K562 (cell line): ENCODE measurements around the gene PPP1R37. TPM values are rescaled to one million over a fixed set of nuclear protein-coding genes. Genes with fewer than 3 reads are reported as not detected.

Experiments used
- ATF7 ChIP-seq: fragments of 450-650 bp; IDR thresholded peaks from 2 replicates; pipeline ENCODE4 v1.7.1; 2014; ENCODE audit warnings: mild to moderate bottlenecking, moderate library complexity
- FOSL1 ChIP-seq: fragments of 200-800 bp; sonication (Bioruptor generic); conservative IDR thresholded peaks from 2 replicates; pipeline ENCODE4 v1.6.1; 2016; ENCODE audit warnings: missing genetic modification characterization, missing compliant biosample characterization
- JUND ChIP-seq, 2 experiments: IDR thresholded peaks; 2 replicates in 1 of 2; 3 replicates in 1 of 2; pipeline ENCODE4 v1.6.1; 2011; ENCODE audit warnings: borderline replicate concordance in 2 of 2, low read depth in 2 of 2, low read length in 2 of 2, improper control_type of control experiment in 1 of 2, missing biosample characterization in 1 of 2, missing genetic modification characterization in 1 of 2, missing genetic modification reagents in 1 of 2
- KLF16 ChIP-seq: IDR thresholded peaks from 2 replicates; pipeline ENCODE4 v1.6.1; 2016; ENCODE audit warnings: antibody characterized with exemption
- NBN ChIP-seq: fragments of 450-650 bp; IDR thresholded peaks from 2 replicates; pipeline ENCODE4 v1.6.1; 2016; ENCODE audit warnings: low read depth, mild to moderate bottlenecking
- NR2C1 ChIP-seq, 2 experiments: fragments of 450-650 bp; IDR thresholded peaks; 2 replicates each; pipeline ENCODE4 v1.6.1; 2017; ENCODE audit warnings: mild to moderate bottlenecking in 2 of 2, antibody characterized with exemption in 1 of 2, inconsistent platforms in 1 of 2, missing compliant biosample characterization in 1 of 2, missing genetic modification characterization in 1 of 2
- OTX1 ChIP-seq: fragments of 450-650 bp; formaldehyde crosslinking; IDR thresholded peaks from 2 replicates; pipeline ENCODE4 v1.4.0; 2022; ENCODE audit warnings: mild to moderate bottlenecking
- RBM22 ChIP-seq: fragments of 200-400 bp; formaldehyde crosslinking; IDR thresholded peaks from 2 replicates; pipeline ENCODE4 v1.6.1; 2018; ENCODE audit warnings: low read length, low read depth; ENCODE audit not compliant: poor library complexity, severe bottlenecking
- RCOR1 ChIP-seq, 2 experiments: IDR thresholded peaks; 2 replicates each; pipeline ENCODE4 v1.6.1; 2012; ENCODE audit warnings: low read depth in 2 of 2, low read length in 2 of 2, borderline replicate concordance in 1 of 2, improper control_type of control experiment in 1 of 2
- TCF3 ChIP-seq: sonication (generic); formaldehyde crosslinking; IDR thresholded peaks from 2 replicates; pipeline ENCODE4 v1.4.0; 2020; ENCODE audit warnings: mild to moderate bottlenecking, missing genetic modification reagents
- ZBTB11 ChIP-seq, 3 experiments: fragments of 200-800 bp in 1 of 3; fragments of 250-450 bp in 1 of 3; fragments of 450-650 bp in 1 of 3; sonication (Bioruptor Pico) in 1 of 3; sonication (Bioruptor generic) in 1 of 3; formaldehyde crosslinking in 1 of 3; IDR thresholded peaks; 2 replicates each; pipeline versions ENCODE4 v1.6.1 to v1.8.0; 2016 to 2022; ENCODE audit warnings: mild to moderate bottlenecking in 2 of 3, missing genetic modification characterization in 2 of 3, missing compliant biosample characterization in 1 of 3, moderate library complexity in 1 of 3
- ZNF253 ChIP-seq: fragments of 250-450 bp; sonication (Bioruptor Pico); conservative IDR thresholded peaks from 2 replicates; pipeline ENCODE4 v1.6.1; 2021; ENCODE audit warnings: mild to moderate bottlenecking
- ZNF408 ChIP-seq: fragments of 250-450 bp; sonication (Bioruptor Pico); IDR thresholded peaks from 2 replicates; pipeline ENCODE4 v1.4.0; 2020; ENCODE audit warnings: low read depth, mild to moderate bottlenecking, moderate library complexity
- polyA plus RNA-seq, 8 experiments: library from polyadenylated mRNA; depleted of rRNA in 4 of 8; stranded (reverse) in 5 of 8; unstranded in 3 of 8; fragments of >200 nt; fragmentation: Nextera tagmentation in 2 of 8; fragmentation: Illumina TruSeq in 1 of 8; extraction: Ambion mirVana in 2 of 8; extraction: Trizol in 1 of 8; gene quantifications; 2 replicates each; pipeline versions ENCODE4 v1.2.1 to v1.2.3, GENCODE V29; 2011 to 2014; ENCODE audit warnings: inconsistent platforms in 1 of 8, missing spikeins in 1 of 8
- total RNA-seq, 7 experiments: library from RNA; depleted of rRNA in 6 of 7; stranded (reverse); fragments of >200 nt in 6 of 7; fragmentation: Illumina TruSeq in 2 of 7; extraction: Trizol in 2 of 7; gene quantifications; 2 replicates each; pipeline versions ENCODE4 v1.2.1 to v1.2.3, GENCODE V29; 2011 to 2021; ENCODE audit warnings: low replicate concordance in 1 of 7
- TF ChIP-seq, protein P1 (sequence below), 2 experiments: fragments of 450-650 bp; conservative IDR thresholded peaks; 2 replicates each; pipeline ENCODE4 v1.6.1; 2017; ENCODE audit warnings: mild to moderate bottlenecking in 2 of 2, moderate library complexity in 2 of 2
- TF ChIP-seq, protein P2 (sequence below): sonication (generic); formaldehyde crosslinking; IDR thresholded peaks from 2 replicates; pipeline ENCODE4 v1.8.0; 2022; ENCODE audit warnings: missing genetic modification reagents, mild to moderate bottlenecking, moderate library complexity, borderline replicate concordance

PPP1R37 gene
- total and polyA plus RNA-seq, 9 of the 15 experiments (the other 6 are each of a cell fraction or from before 2014, with no cell fraction given) = 0.04 to 20.3 (median 7.3) TPM

- TF ChIP-seq, protein P1, sequence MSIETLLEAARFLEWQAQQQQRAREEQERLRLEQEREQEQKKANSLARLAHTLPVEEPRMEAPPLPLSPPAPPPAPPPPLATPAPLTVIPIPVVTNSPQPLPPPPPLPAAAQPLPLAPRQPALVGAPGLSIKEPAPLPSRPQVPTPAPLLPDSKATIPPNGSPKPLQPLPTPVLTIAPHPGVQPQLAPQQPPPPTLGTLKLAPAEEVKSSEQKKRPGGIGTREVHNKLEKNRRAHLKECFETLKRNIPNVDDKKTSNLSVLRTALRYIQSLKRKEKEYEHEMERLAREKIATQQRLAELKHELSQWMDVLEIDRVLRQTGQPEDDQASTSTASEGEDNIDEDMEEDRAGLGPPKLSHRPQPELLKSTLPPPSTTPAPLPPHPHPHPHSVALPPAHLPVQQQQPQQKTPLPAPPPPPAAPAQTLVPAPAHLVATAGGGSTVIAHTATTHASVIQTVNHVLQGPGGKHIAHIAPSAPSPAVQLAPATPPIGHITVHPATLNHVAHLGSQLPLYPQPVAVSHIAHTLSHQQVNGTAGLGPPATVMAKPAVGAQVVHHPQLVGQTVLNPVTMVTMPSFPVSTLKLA (conservative IDR thresholded peaks at IDR 0.05) = peak in 1 of 2 experiments; percentile 95; a peak in 2 of 4 replicates
- peak; percentile 41; the same call in 1 of the 2 replicates for TF ChIP-seq ATF7
- no peak for TF ChIP-seq RBM22
- peak; percentile 93 for TF ChIP-seq JUND (IDR thresholded peaks at IDR 0.05; ENCODE audit: borderline replicate concordance, low read depth, low read length)
- peak; percentile 84; the same call in 1 of the 3 replicates for TF ChIP-seq JUND (tag; IDR thresholded peaks at IDR 0.05; ENCODE audit: borderline replicate concordance, low read depth, low read length)
- TF ChIP-seq FOSL1 (tag) = peak; percentile 94
- no peak; the same call in 1 of the 2 replicates for TF ChIP-seq TCF3
- no peak for TF ChIP-seq ZNF408 (CRISPR knock-in tag)
- no peak for TF ChIP-seq ZNF253 (CRISPR knock-in tag)
- TF ChIP-seq NBN = peak; percentile 45; the same call in 1 of the 2 replicates
- TF ChIP-seq ZBTB11 (CRISPR knock-in tag; IDR thresholded peaks at IDR 0.05) = no peak
- no peak for TF ChIP-seq OTX1 (CRISPR knock-in tag)
- TF ChIP-seq NR2C1 (IDR thresholded peaks at IDR 0.05) = no peak; the same call in 1 of the 2 replicates
- peak; percentile 81 for TF ChIP-seq NR2C1 (tag; IDR thresholded peaks at IDR 0.05)
- peak; percentile 61 to 98; a peak in 3 of 4 replicates for TF ChIP-seq RCOR1 (IDR thresholded peaks at IDR 0.05; ENCODE audit: borderline replicate concordance in 1 of 2, low read depth in 2 of 2, low read length in 2 of 2)
- TF ChIP-seq, protein P2, sequence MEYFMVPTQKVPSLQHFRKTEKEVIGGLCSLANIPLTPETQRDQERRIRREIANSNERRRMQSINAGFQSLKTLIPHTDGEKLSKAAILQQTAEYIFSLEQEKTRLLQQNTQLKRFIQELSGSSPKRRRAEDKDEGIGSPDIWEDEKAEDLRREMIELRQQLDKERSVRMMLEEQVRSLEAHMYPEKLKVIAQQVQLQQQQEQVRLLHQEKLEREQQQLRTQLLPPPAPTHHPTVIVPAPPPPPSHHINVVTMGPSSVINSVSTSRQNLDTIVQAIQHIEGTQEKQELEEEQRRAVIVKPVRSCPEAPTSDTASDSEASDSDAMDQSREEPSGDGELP (CRISPR knock-in tag) = peak; percentile 84
- TF ChIP-seq KLF16 = 0 out of 2 replicates have a peak, but pooled peaks have one; percentile 38
Measured at GRCh38 chr19:45154064-45154827, 61.3 kb downstream of the PPP1R37 start (continued).
